ENCODE results near the gene DRD2.

- TF ChIP-seq POLR2A (IDR thresholded peaks at IDR 0.05; ENCODE audit: low read depth, low read length) (no peak), TAF1 (IDR thresholded peaks at IDR 0.05; ENCODE audit: borderline replicate concordance, low read depth, low read length) (no peak)
Observed at GRCh38 chr11:113475160-113475761, at the start of gene DRD2.

All from GM12892 (cell line).